Lung (tissue), 12 donors: ENCODE measurements around the gene ABHD5. TPM values are rescaled to one million over a fixed set of nuclear protein-coding genes. Genes with fewer than 3 reads are reported as not detected.

Experiments
- ATAC-seq: fragments of 200-7000 bp; cut with Tn5 transposase; one replicate; pipeline ENCODE4 v1.9.1; 2020; ENCODE audit warnings: moderate number of reproducible peaks; ENCODE audit not compliant: insufficient read depth, low FRiP score
- DNase-seq, 3 donors: peaks; one replicate each; pipeline ENCODE4 v3.0.0-alpha.2; 2013 to 2017
- H3K27ac ChIP-seq, 2 donors: one replicate each; pipeline ENCODE4 v1.5.1; 2013; ENCODE audit warnings: mild to moderate bottlenecking in 2 of 2, moderate library complexity in 2 of 2, control low read depth in 1 of 2, inconsistent platforms in 1 of 2, low read depth in 1 of 2, low read length in 1 of 2
- H3K27me3 ChIP-seq, 3 donors: one replicate each; pipeline ENCODE4 v1.5.1; 2013; ENCODE audit warnings: low read length in 2 of 3; ENCODE audit not compliant: control insufficient read depth in 3 of 3, insufficient read depth in 3 of 3
- H3K36me3 ChIP-seq, 4 donors: one replicate each; pipeline ENCODE4 v1.5.1; 2013; ENCODE audit warnings: low read length in 4 of 4, mild to moderate bottlenecking in 1 of 4, moderate library complexity in 1 of 4; ENCODE audit not compliant: control insufficient read depth in 4 of 4, insufficient read depth in 4 of 4
- H3K4me1 ChIP-seq, 5 donors: one replicate each; pipeline ENCODE4 v1.5.1; 2013; ENCODE audit warnings: low read length in 5 of 5, mild to moderate bottlenecking in 2 of 5, moderate library complexity in 1 of 5; ENCODE audit not compliant: control insufficient read depth in 5 of 5, insufficient read depth in 5 of 5
- H3K4me3 ChIP-seq: one replicate; pipeline ENCODE4 v1.5.1; 2013; ENCODE audit warnings: mild to moderate bottlenecking, control low read depth, moderate library complexity
- H3K9ac ChIP-seq, 2 donors: one replicate each; pipeline ENCODE4 v1.5.1; 2013; ENCODE audit warnings: low read length in 2 of 2, control low read depth in 1 of 2; ENCODE audit not compliant: insufficient read depth in 1 of 2
- H3K9me3 ChIP-seq, 4 donors: one replicate each; pipeline ENCODE4 v1.5.1; 2013; ENCODE audit warnings: low read length in 3 of 4, mild to moderate bottlenecking in 1 of 4, moderate library complexity in 1 of 4; ENCODE audit not compliant: control insufficient read depth in 4 of 4, insufficient read depth in 3 of 4
- WGBS, 2 donors: extraction: QIAGEN DNeasy Blood & Tissue Kit; methylation state at CpG; one replicate each; pipeline ENCODE4 v1.1.7; 2013; 5-methylcytosine and 5-hydroxymethylcytosine counted together
- polyA plus RNA-seq, 2 donors: library from polyadenylated mRNA; stranded (reverse); fragments of 200-250 nt; gene quantifications; one replicate each; pipeline ENCODE4 v1.2.1, GENCODE V29; 2013
- total RNA-seq, 2 donors: library from RNA; depleted of rRNA in 1 of 2; stranded (reverse); fragments of >200 nt in 1 of 2; gene quantifications; one replicate each; pipeline ENCODE4 v1.2.1, GENCODE V29; 2014 to 2021
- TF ChIP-seq, protein P1 (sequence below): IDR thresholded peaks from 2 replicates; pipeline ENCODE4 v1.5.1; 2012; ENCODE audit warnings: mild to moderate bottlenecking; ENCODE audit errors: control extremely low read depth, extremely low read depth
- donor health status: control.
- donor health status: control.
- donor health status: Bipolar disorder and iron deficiency.
- donor health status: healthy.
- donor health status: DM: yes; HTN: yes; CAD: no.

ABHD5 gene
- total and polyA plus RNA-seq, 4 donors = 18.3 to 31.4 (median 30.9) TPM

- no peak for DNase-seq
- no peak overlapping the region for H3K4me3 ChIP-seq
- no peak overlapping the region for H3K9ac ChIP-seq
- no peaks in the 10 kb centered on the region for H3K4me1 ChIP-seq
- TF ChIP-seq, protein P1, sequence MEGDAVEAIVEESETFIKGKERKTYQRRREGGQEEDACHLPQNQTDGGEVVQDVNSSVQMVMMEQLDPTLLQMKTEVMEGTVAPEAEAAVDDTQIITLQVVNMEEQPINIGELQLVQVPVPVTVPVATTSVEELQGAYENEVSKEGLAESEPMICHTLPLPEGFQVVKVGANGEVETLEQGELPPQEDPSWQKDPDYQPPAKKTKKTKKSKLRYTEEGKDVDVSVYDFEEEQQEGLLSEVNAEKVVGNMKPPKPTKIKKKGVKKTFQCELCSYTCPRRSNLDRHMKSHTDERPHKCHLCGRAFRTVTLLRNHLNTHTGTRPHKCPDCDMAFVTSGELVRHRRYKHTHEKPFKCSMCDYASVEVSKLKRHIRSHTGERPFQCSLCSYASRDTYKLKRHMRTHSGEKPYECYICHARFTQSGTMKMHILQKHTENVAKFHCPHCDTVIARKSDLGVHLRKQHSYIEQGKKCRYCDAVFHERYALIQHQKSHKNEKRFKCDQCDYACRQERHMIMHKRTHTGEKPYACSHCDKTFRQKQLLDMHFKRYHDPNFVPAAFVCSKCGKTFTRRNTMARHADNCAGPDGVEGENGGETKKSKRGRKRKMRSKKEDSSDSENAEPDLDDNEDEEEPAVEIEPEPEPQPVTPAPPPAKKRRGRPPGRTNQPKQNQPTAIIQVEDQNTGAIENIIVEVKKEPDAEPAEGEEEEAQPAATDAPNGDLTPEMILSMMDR = no peak
- WGBS, 2 donors = 76 to 83% methylated on average over 3 of the region's 3 CpGs
- H3K27ac ChIP-seq = no peak overlapping the region
- ATAC-seq = no peak
- H3K9me3 ChIP-seq = peaks cover 0 to 4% (median 0%) of the 10 kb centered on the region in 4 donors
- H3K36me3 ChIP-seq = no peaks in the 10 kb centered on the region
- no peaks in the 10 kb centered on the region for H3K27me3 ChIP-seq
Observed at GRCh38 chr3:43779850-43780249, 89.1 kb downstream of the ABHD5 start.

- Histone ChIP-seq H3K9ac (no peak overlapping the region), H3K4me3 (no peak overlapping the region), H3K9me3 (peaks cover 0 to 6% (median 0%) of the 10 kb centered on the region in 4 donors), H3K36me3 (no peaks in the 10 kb centered on the region), H3K27ac (no peak overlapping the region), H3K4me1 (no peaks in the 10 kb centered on the region), H3K27me3 (no peaks in the 10 kb centered on the region)
- DNase-seq (no peak), ATAC-seq (no peak)
- TF ChIP-seq, protein P1 = no peak
- 21 to 57% methylated on average over 2 of the region's 2 CpGs for WGBS, 2 donors
Observed at GRCh38 chr3:43782541-43782940, 91.8 kb downstream of the ABHD5 start.

Other genes starting within 250 kb of the ABHD5 start
- 10 to 100 TPM; 30.4 to 33.2 TPM for gene ANO10, start 68.9 kb upstream of the ABHD5 start, total RNA-seq
- gene ANO10, start 68.9 kb upstream of the ABHD5 start, polyA plus RNA-seq = 10 to 100 TPM; 19.9 to 20.2 TPM